Small intestine (tissue), 4 donors: ENCODE measurements around the gene ACTR1B. TPM values are rescaled to one million over a fixed set of nuclear protein-coding genes. Genes with fewer than 3 reads are reported as not detected.

Source experiments
- polyA plus RNA-seq, 4 donors: library from polyadenylated mRNA; stranded (reverse) in 3 of 4; unstranded in 1 of 4; fragments of 200-250 nt in 3 of 4; fragments of 120-200 nt in 1 of 4; gene quantifications; one replicate each; pipeline versions ENCODE4 v1.2.1 to v1.2.3, GENCODE V29; 2013
- donor health status: healthy with polysubstance abuse.
- donor health status: Bipolar disorder and iron deficiency.
- donor health status: healthy.

Gene ACTR1B
- polyA plus RNA-seq, 4 donors, result 56.6 to 91.2 (median 67.4) TPM

Other genes starting within 250 kb of the ACTR1B start
- gene ANKRD36B, start 74.2 kb downstream of the ACTR1B start, polyA plus RNA-seq, result 10 to 100 TPM in 1 of 4 donors, 1 to 10 TPM in 3; 2.4 to 24.0 (median 4.4) TPM
- gene COX5B, start 18.0 kb downstream of the ACTR1B start, polyA plus RNA-seq, result 1,000 to 10,000 TPM in 1 of 4 donors, 100 to 1,000 TPM in 3; 213 to 1,324 (median 783) TPM
- 10 to 100 TPM in 2 of 4 donors, 1 to 10 TPM in 2; 1.4 to 16.7 (median 11.1) TPM for gene C2orf92, start 5.7 kb upstream of the ACTR1B start, polyA plus RNA-seq
- 10 to 100 TPM in 1 of 4 donors, 1 to 10 TPM in 3; 2.5 to 15.9 (median 3.9) TPM for gene ZAP70, start 49.5 kb upstream of the ACTR1B start, polyA plus RNA-seq